ENCODE data around the gene GNB2. TPM values are rescaled to one million over a fixed set of nuclear protein-coding genes. Genes with fewer than 3 reads are reported as not detected.

GNB2 gene
- total and polyA plus RNA-seq, 7 experiments from 2014 or later = 35.8 to 215 (median 114) TPM

DNA sequence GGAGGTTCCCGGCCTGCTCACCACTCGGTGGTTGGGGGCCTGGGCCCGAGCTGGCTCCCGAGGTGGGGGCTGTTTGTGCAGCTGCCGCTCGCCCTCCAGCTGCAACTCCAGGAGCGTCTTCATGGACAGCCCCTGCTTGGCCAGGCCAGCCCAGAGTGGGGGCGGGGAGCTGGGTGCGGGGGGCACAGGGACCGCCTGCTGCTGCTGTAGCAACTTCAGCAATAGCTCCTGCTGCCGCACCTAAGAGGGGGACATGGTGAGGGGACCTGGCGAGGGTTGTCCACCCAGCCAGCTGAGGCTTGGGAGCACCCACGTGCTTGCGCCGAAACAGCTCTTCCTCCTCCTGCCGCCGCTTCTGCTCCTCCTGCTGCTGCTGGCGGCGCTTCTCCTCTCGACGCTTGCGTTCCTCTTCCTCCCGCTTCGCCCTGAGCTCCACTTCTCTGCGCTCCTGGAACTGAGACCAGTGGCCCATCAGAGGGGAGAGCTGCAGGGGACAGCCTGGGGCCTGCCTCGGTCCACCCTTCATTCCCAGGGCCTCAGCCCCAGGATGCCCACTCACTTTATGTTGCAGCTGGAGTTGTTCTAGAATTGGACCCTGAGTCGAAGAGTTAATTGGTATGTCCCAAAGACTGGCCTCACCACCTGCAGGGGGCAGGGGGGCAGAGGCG lies 9.6 kb downstream of the GNB2 start:
- Histone ChIP-seq H3K36me3 (ENCODE audit: control insufficient read depth in 2 of 3, insufficient read depth in 3 of 3, low read length in 3 of 3) (peaks cover 0 to 98% (median 16%) of the 10 kb centered on the region in 3 experiments), H3K4me3 (ENCODE audit: low read length) (no peak overlapping the region), H3K27ac (ENCODE audit: low read depth, low read length) (no peak overlapping the region), H3K4me1 (ENCODE audit: control insufficient read depth in 2 of 2, insufficient read depth in 2 of 2, low read length in 2 of 2) (peaks cover 0 to 22% of the 10 kb centered on the region in 2 donors), H3K27me3 (ENCODE audit: control insufficient read depth in 2 of 2, insufficient read depth in 2 of 2, low read length in 2 of 2) (no peaks in the 10 kb centered on the region), H3K9me3 (ENCODE audit: control insufficient read depth in 2 of 3, low read length in 3 of 3) (no peaks in the 10 kb centered on the region)
- ATAC-seq (no peak), DNase-seq (no peak)
- ChIA-PET POLR2A (interaction anchor here (0.6 to 5.5 kb wide), 6 partner anchors 8 to 199 kb away, joined by 3 to 37 read pairs (median 4); partner anchors contain the start of genes FBXO24 and LRCH4), CTCF (interaction anchor here (0.6 to 1.4 kb wide), 2 partner anchors 8 to 13 kb away, joined by 4 to 9 read pairs; no protein-coding TSS in a partner anchor)
- H3K9me3 Mint-ChIP-seq = no peaks in the 10 kb centered on the region
- no peaks in the 10 kb centered on the region for H3K27me3 Mint-ChIP-seq
- peak overlapping the region in 2 of 9 donors; percentile 43 to 61 for H3K27ac Mint-ChIP-seq
- H3K36me3 Mint-ChIP-seq = peaks cover 0 to 13% (median 0%) of the 10 kb centered on the region in 5 donors
- peak overlapping the region in 1 of 10 donors; percentile 34 for H3K4me3 Mint-ChIP-seq
- peaks cover 13 to 37% (median 20%) of the 10 kb centered on the region in 7 donors for H3K4me1 Mint-ChIP-seq
- intact Hi-C loops (cut with micrococcal nuclease) = no loop called here

DNA sequence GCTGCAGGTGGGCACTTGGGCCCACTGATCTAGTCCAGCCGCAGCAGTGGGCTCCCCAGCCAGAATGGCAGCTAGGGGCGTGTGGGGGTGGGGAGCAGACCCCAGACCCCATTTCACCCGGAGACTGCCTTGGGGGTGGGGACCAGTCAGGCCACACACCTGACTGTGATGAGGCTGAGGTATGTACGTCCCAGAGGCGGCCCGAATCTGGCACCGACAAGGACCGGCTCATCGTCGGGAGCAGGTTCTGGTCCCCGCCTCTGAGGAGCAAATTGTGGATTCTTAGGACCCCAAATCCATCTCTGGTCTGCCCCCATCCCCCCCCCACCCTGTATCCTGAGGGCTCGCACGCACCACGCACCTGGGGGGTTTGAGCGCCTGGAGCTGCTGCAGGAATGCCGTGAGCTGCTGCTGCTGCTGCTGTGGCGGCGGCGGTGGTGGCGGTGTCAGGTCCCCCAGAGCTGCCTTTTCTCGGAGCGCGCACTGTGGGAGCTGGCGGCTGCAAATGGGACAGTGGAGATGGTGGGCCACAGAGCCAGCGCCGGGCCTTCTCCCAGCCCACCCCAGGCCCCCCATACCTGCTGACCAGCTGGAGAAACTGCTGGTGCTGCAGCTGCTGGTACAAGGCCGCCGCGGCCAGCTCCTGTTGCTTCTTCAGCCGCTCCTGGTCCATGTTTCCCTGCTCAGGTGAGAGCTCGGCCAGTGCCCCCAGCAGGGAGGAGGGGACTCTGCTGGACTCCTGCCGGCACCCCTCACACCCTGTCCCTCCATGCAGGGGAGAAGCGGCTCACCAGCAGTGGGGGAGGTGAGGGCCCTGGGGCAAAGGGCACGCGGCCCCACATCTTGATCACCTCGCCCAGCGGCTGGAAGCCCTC lies 10.4 kb downstream of the GNB2 start:
- peaks cover 0 to 1% (median 0%) of the 10 kb centered on the region in 11 donors for H3K9me3 Mint-ChIP-seq
- H3K36me3 Mint-ChIP-seq = peaks cover 0 to 10% (median 0%) of the 10 kb centered on the region in 5 donors

DNA sequence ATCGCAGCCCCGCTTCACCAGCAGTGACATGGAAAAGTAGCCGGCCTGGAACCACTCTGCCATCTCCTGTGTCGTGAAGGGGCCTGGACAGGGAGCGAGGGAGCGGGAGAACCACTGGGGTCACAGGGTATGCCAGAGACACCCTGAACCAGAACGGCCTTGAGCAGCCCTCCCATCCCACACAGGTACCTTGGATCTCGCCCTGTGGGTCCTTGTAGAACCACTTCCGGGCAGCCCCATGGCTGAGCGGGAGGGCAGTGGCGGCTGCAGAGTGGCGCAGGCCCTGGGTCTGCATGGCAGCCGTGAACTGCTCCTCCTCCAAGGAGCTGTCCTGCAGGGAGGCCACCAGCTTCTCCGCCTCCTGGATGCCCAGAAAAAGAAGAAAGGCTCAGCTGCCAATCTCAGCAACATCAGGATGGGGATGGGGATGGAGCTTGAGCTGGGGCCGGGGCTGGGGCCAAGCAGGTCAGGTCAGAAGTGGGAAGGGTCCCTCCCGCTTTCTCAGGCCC lies 11.0 kb downstream of the GNB2 start:
- intact Hi-C loops (cut with micrococcal nuclease) = no loop called here
- H3K4me3 Mint-ChIP-seq = no peak overlapping the region
- no peak overlapping the region for H3K27ac Mint-ChIP-seq
- H3K36me3 Mint-ChIP-seq = peaks cover 0 to 9% (median 0%) of the 10 kb centered on the region in 5 donors
- no peaks in the 10 kb centered on the region for H3K27me3 Mint-ChIP-seq
- peaks cover 9 to 38% (median 24%) of the 10 kb centered on the region in 7 donors for H3K4me1 Mint-ChIP-seq
- H3K4me1 ChIP-seq (ENCODE audit: control insufficient read depth in 2 of 2, insufficient read depth in 2 of 2, low read length in 2 of 2) = peaks cover 0 to 22% of the 10 kb centered on the region in 2 donors
- ChIA-PET POLR2A (no interaction called here), CTCF (interaction anchor here (1.0 kb wide), 1 partner anchor 21 kb away, joined by 3 read pairs; the partner anchor contains the start of gene POP7)
- no peak for ATAC-seq
- no peak overlapping the region for H3K4me3 ChIP-seq (ENCODE audit: low read length)
- H3K9me3 Mint-ChIP-seq = peaks cover 0 to 1% (median 0%) of the 10 kb centered on the region in 11 donors
- DNase-seq = no peak
- no peaks in the 10 kb centered on the region for H3K27me3 ChIP-seq (ENCODE audit: control insufficient read depth in 2 of 2, insufficient read depth in 2 of 2, low read length in 2 of 2)
- H3K9me3 ChIP-seq (ENCODE audit: control insufficient read depth in 2 of 3, low read length in 3 of 3) = no peaks in the 10 kb centered on the region
- H3K36me3 ChIP-seq (ENCODE audit: control insufficient read depth in 2 of 3, insufficient read depth in 3 of 3, low read length in 3 of 3) = peaks cover 0 to 95% (median 11%) of the 10 kb centered on the region in 3 experiments
- no peak overlapping the region for H3K27ac ChIP-seq (ENCODE audit: low read depth, low read length)

More for the DNA sequence above, 10.4 kb downstream of the GNB2 start:
- CTCF ChIA-PET = interaction anchor here (0.6 to 1.4 kb wide), 2 partner anchors 7 to 12 kb away, joined by 4 to 9 read pairs; no protein-coding TSS in a partner anchor
- peaks cover 0 to 98% (median 11%) of the 10 kb centered on the region in 3 experiments for H3K36me3 ChIP-seq (ENCODE audit: control insufficient read depth in 2 of 3, insufficient read depth in 3 of 3, low read length in 3 of 3)
- H3K4me3 ChIP-seq (ENCODE audit: low read length) = no peak overlapping the region
- peak overlapping the region in 2 of 9 donors; percentile 43 to 61 for H3K27ac Mint-ChIP-seq
- no peaks in the 10 kb centered on the region for H3K27me3 Mint-ChIP-seq
- intact Hi-C loops (cut with micrococcal nuclease) = no loop called here
- no peak for DNase-seq
- peaks cover 13 to 38% (median 23%) of the 10 kb centered on the region in 7 donors for H3K4me1 Mint-ChIP-seq
- POLR2A ChIA-PET = interaction anchor here (1.0 to 5.5 kb wide), 4 partner anchors 8 to 102 kb away, joined by 3 to 37 read pairs (median 7); partner anchors contain the start of genes FBXO24 and LRCH4
- no peak overlapping the region for H3K27ac ChIP-seq (ENCODE audit: low read depth, low read length)
- no peak overlapping the region for H3K4me3 Mint-ChIP-seq
- no peaks in the 10 kb centered on the region for H3K9me3 ChIP-seq (ENCODE audit: control insufficient read depth in 2 of 3, low read length in 3 of 3)
- H3K27me3 ChIP-seq (ENCODE audit: control insufficient read depth in 2 of 2, insufficient read depth in 2 of 2, low read length in 2 of 2) = no peaks in the 10 kb centered on the region
- peaks cover 0 to 22% of the 10 kb centered on the region in 2 donors for H3K4me1 ChIP-seq (ENCODE audit: control insufficient read depth in 2 of 2, insufficient read depth in 2 of 2, low read length in 2 of 2)
- no peak for ATAC-seq

DNA sequence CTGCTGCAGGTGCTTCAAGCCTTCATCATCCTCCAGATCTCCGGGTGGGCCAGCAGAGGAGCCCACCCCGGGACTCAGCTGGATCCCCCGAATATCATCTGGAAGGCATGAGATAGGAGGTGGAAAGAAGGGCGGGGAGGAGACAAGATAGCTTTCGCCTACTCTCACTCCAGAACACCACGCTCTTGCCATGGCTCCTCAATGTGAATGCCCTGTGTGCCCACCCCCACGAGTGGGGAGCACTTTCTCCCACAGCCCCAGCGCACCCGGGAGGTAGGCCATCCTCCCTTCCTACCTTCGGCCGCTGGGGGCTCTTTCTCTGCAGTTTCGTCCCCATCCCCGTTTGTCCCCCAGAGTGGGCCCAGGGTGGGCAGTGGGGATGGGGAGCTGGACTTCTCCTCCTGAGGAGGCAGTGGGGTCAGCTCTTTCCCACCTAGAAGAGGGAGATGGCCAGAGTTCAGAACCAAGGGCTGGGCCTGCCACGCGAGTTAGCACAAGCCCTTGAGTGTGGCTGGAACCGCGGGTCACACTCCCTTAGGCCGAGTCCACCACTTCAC lies 11.6 kb downstream of the GNB2 start:
- intact Hi-C loops (cut with micrococcal nuclease) = no loop called here
- Mint-ChIP-seq H3K4me1 (peaks cover 7 to 38% (median 23%) of the 10 kb centered on the region in 7 donors), H3K36me3 (peaks cover 0 to 7% (median 0%) of the 10 kb centered on the region in 5 donors), H3K27me3 (no peaks in the 10 kb centered on the region), H3K27ac (peak overlapping the region in 2 of 9 donors; percentile 24 to 28), H3K9me3 (peaks cover 0 to 1% (median 0%) of the 10 kb centered on the region in 11 donors), H3K4me3 (no peak overlapping the region)
- Histone ChIP-seq H3K27me3 (ENCODE audit: control insufficient read depth in 2 of 2, insufficient read depth in 2 of 2, low read length in 2 of 2) (no peaks in the 10 kb centered on the region), H3K9me3 (ENCODE audit: control insufficient read depth in 2 of 3, low read length in 3 of 3) (no peaks in the 10 kb centered on the region), H3K27ac (ENCODE audit: low read depth, low read length) (no peak overlapping the region), H3K4me3 (ENCODE audit: low read length) (no peak overlapping the region), H3K4me1 (ENCODE audit: control insufficient read depth in 2 of 2, insufficient read depth in 2 of 2, low read length in 2 of 2) (peaks cover 0 to 21% of the 10 kb centered on the region in 2 donors), H3K36me3 (ENCODE audit: control insufficient read depth in 2 of 3, insufficient read depth in 3 of 3, low read length in 3 of 3) (peaks cover 0 to 93% (median 11%) of the 10 kb centered on the region in 3 experiments)
- ChIA-PET CTCF (interaction anchor here (1.0 kb wide), 1 partner anchor 21 kb away, joined by 3 read pairs; the partner anchor contains the start of gene POP7), POLR2A (no interaction called here)
- DNase-seq (no peak), ATAC-seq (no peak)

DNA sequence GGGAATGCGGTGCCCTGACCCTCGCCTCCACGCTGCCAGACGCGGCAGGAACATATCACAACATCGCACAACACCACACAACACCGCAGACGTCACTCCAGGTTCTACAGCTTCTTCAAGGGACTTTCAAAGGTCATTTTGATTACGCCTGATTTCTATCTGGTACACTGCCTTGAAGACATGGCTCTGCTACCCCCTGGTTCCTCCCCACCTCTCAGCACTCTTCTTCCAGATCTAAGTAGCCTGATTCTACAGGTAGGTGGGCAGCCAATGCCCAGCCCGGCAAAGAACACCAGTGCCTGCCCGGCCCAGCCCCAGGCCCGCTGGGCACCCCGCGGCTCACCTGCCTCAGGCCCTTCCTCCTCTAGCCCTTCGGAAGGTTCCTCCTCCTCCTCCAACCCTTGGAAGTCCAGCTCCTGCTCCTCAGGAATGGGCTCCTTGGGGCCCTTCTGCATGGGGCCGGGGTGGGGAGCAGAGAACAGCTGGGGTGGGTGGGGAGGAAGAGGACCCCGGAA lies 12.1 kb downstream of the GNB2 start:
- Mint-ChIP-seq H3K27me3 (no peaks in the 10 kb centered on the region), H3K4me3 (no peak overlapping the region), H3K27ac (peak overlapping the region in 3 of 9 donors; percentile 24 to 60 (median 28)), H3K9me3 (peaks cover 0 to 1% (median 0%) of the 10 kb centered on the region in 11 donors), H3K36me3 (peaks cover 0 to 6% (median 0%) of the 10 kb centered on the region in 5 donors), H3K4me1 (peaks cover 5 to 34% (median 22%) of the 10 kb centered on the region in 7 donors)
- POLR2A ChIA-PET = interaction anchor here (0.5 kb wide), 1 partner anchor 235 kb away, joined by 3 read pairs; no protein-coding TSS in a partner anchor
- Histone ChIP-seq H3K27me3 (ENCODE audit: control insufficient read depth in 2 of 2, insufficient read depth in 2 of 2, low read length in 2 of 2) (no peaks in the 10 kb centered on the region), H3K27ac (ENCODE audit: low read depth, low read length) (no peak overlapping the region), H3K4me1 (ENCODE audit: control insufficient read depth in 2 of 2, insufficient read depth in 2 of 2, low read length in 2 of 2) (peaks cover under 1 to 15% of the 10 kb centered on the region in 2 donors), H3K36me3 (ENCODE audit: control insufficient read depth in 2 of 3, insufficient read depth in 3 of 3, low read length in 3 of 3) (peaks cover 0 to 88% (median 11%) of the 10 kb centered on the region in 3 experiments), H3K4me3 (ENCODE audit: low read length) (no peak overlapping the region), H3K9me3 (ENCODE audit: control insufficient read depth in 2 of 3, low read length in 3 of 3) (no peaks in the 10 kb centered on the region)
- DNase-seq = no peak
- intact Hi-C loops (cut with micrococcal nuclease) = no loop called here
- ATAC-seq = no peak
- CTCF ChIA-PET = interaction anchor here (1.0 kb wide), 1 partner anchor 20 kb away, joined by 3 read pairs; the partner anchor contains the start of gene POP7

All from naive thymus-derived CD4-positive, alpha-beta T cell (primary cell).